Endothelial cell of umbilical vein (primary cell): ENCODE data around the gene PCDHGA12. TPM values are rescaled to one million over a fixed set of nuclear protein-coding genes. Genes with fewer than 3 reads are reported as not detected.

Experiments
- BruUV-seq: library from RNA; stranded (reverse); fragments of 400-500 nt; replicated peaks from 2 replicates; lab custom pipeline; 2021; lab: Mats Ljungman, UMichigan
- CTCF ChIA-PET: fragments of 300-600, 350-600 bp; sonication (Branson Sonifier 250); formaldehyde crosslinking; loops from one replicate; lab custom pipeline; 2021; ENCODE audit warnings: antibody characterized with exemption, inconsistent platforms; lab: Charles Lee
- POLR2A ChIA-PET: fragments of 300-600, 350-600 bp; sonication (Branson Sonifier 250); formaldehyde crosslinking; loops from one replicate; lab custom pipeline; 2021; ENCODE audit warnings: antibody characterized with exemption, inconsistent platforms; lab: Charles Lee
- DNase-seq: peaks from one replicate; pipeline ENCODE4 v3.0.0-alpha.2; 2011; ENCODE audit warnings: low read depth, low spot score
- FAIRE-seq: peaks from 2 replicates; lab custom pipeline; 2011; peaks lifted over from hg19 to GRCh38; lab: Jason Lieb, UNC
- H2AFZ ChIP-seq: 2 replicates; pipeline ENCODE4 v1.6.0; 2012; ENCODE audit warnings: low read depth, low read length, control low read depth, inconsistent platforms
- H3K27ac ChIP-seq: 2 replicates; pipeline ENCODE4 v1.5.1; 2011; ENCODE audit warnings: low read depth, mild to moderate bottlenecking, control low read depth, low read length, moderate library complexity; ENCODE audit not compliant: insufficient read depth
- H3K27me3 ChIP-seq, 2 experiments: 2 replicates each; pipeline versions ENCODE4 v1.6.0 to v1.6.1; 2011; ENCODE audit warnings: low read length in 2 of 2, mixed read lengths in 1 of 2; ENCODE audit not compliant: control insufficient read depth in 2 of 2, insufficient read depth in 2 of 2
- H3K36me3 ChIP-seq, 2 experiments: 2 replicates in 1 of 2; 3 replicates in 1 of 2; pipeline ENCODE4 v1.5.1; 2011; ENCODE audit warnings: low read length in 2 of 2, mild to moderate bottlenecking in 1 of 2, moderate library complexity in 1 of 2; ENCODE audit not compliant: control insufficient read depth in 2 of 2, insufficient read depth in 2 of 2; ENCODE audit errors: extremely low read depth in 1 of 2
- H3K4me1 ChIP-seq: 3 replicates; pipeline ENCODE4 v1.5.1; 2011; ENCODE audit warnings: mild to moderate bottlenecking, low read length; ENCODE audit not compliant: control insufficient read depth, insufficient read depth; ENCODE audit errors: extremely low read depth
- H3K4me2 ChIP-seq: 2 replicates; pipeline ENCODE4 v1.6.1; 2011; ENCODE audit warnings: low read length, control low read depth, mixed read lengths; ENCODE audit not compliant: insufficient read depth
- H3K4me3 ChIP-seq, 3 experiments: fragments of 200-600 bp in 1 of 3; sonication (generic), shearing (Covaris generic) in 1 of 3; replicated peaks in 1 of 3; 2 replicates each; pipeline ENCODE4 v1.5.1; 2011 to 2016; ENCODE audit warnings: control low read depth in 3 of 3, low read length in 3 of 3, mild to moderate bottlenecking in 2 of 3, inconsistent platforms in 1 of 3, low read depth in 1 of 3, moderate library complexity in 1 of 3; ENCODE audit not compliant: insufficient read depth in 1 of 3
- H3K79me2 ChIP-seq: 2 replicates; pipeline ENCODE4 v1.6.0; 2012; ENCODE audit warnings: low read length, inconsistent platforms; ENCODE audit not compliant: control insufficient read depth, insufficient read depth
- H3K9ac ChIP-seq: replicated peaks from 2 replicates; pipeline ENCODE3; 2011; ENCODE audit warnings: low read length, control low read depth; ENCODE audit not compliant: insufficient read depth; ENCODE audit errors: extremely low read depth
- H3K9me1 ChIP-seq: replicated peaks from 3 replicates; pipeline ENCODE4 v1.6.0; 2011; ENCODE audit warnings: mild to moderate bottlenecking, low read length; ENCODE audit not compliant: control insufficient read depth, insufficient read depth; ENCODE audit errors: extremely low read depth
- H3K9me3 ChIP-seq: replicated peaks from 2 replicates; pipeline ENCODE4 v1.5.1; 2012; ENCODE audit warnings: low read length, inconsistent platforms; ENCODE audit not compliant: control insufficient read depth, insufficient read depth
- H4K20me1 ChIP-seq: replicated peaks from 2 replicates; pipeline ENCODE3; 2011; ENCODE audit warnings: mild to moderate bottlenecking, low read length; ENCODE audit not compliant: control insufficient read depth, insufficient read depth; ENCODE audit errors: extremely low read depth
- CTCF ChIP-seq, 2 donors: IDR thresholded peaks; 1 replicate in 1 of 2; 2 replicates in 1 of 2; pipeline ENCODE4 v1.5.1; 2011; ENCODE audit warnings: low read length in 2 of 2, mild to moderate bottlenecking in 2 of 2, moderate library complexity in 2 of 2, control low read depth in 1 of 2, inconsistent platforms in 1 of 2, low read depth in 1 of 2; ENCODE audit not compliant: insufficient read depth in 1 of 2; ENCODE audit errors: extremely low read depth in 1 of 2
- EZH2 ChIP-seq: IDR thresholded peaks from 2 replicates; pipeline ENCODE4 v1.6.1; 2012; ENCODE audit warnings: borderline replicate concordance, low read depth, mild to moderate bottlenecking, moderate library complexity, low read length, inconsistent platforms; ENCODE audit not compliant: severe bottlenecking
- FOS ChIP-seq: IDR thresholded peaks from 2 replicates; pipeline ENCODE4 v1.6.1; 2011; ENCODE audit warnings: mild to moderate bottlenecking, low read length, moderate library complexity, borderline replicate concordance; ENCODE audit not compliant: insufficient read depth
- GATA2 ChIP-seq: IDR thresholded peaks from 2 replicates; pipeline ENCODE4 v1.7.0; 2011; ENCODE audit warnings: low read depth, mild to moderate bottlenecking, moderate library complexity, mixed read lengths, low read length; ENCODE audit not compliant: insufficient read length, insufficient read depth
- JUN ChIP-seq: IDR thresholded peaks from 2 replicates; pipeline ENCODE4 v1.6.1; 2011; ENCODE audit warnings: borderline replicate concordance, low read depth; ENCODE audit not compliant: insufficient read length, insufficient read depth
- MAX ChIP-seq: IDR thresholded peaks from 2 replicates; pipeline ENCODE4 v1.6.1; 2011; ENCODE audit not compliant: insufficient read depth, insufficient read length
- MYC ChIP-seq: IDR thresholded peaks from one replicate; pipeline ENCODE4 v1.6.1; 2011; ENCODE audit warnings: mild to moderate bottlenecking, low read depth, low read length
- POLR2A ChIP-seq: IDR thresholded peaks from 2 replicates; pipeline ENCODE4 v1.6.1; 2012; ENCODE audit warnings: low read depth, mild to moderate bottlenecking, control low read depth, low read length
- POLR2AphosphoS5 ChIP-seq: IDR thresholded peaks from 2 replicates; pipeline ENCODE4 v1.6.1; 2012; ENCODE audit warnings: low read depth, mild to moderate bottlenecking, control low read depth, low read length, moderate library complexity; ENCODE audit not compliant: insufficient read depth
- dilution Hi-C: fragments of 300-500 bp; cut with MboI; formaldehyde crosslinking; loops from one replicate; pipeline ENCODE4 v1.15.0; 2019; ENCODE audit warnings: low sequenced_read_pairs; ENCODE audit not compliant: extremely low pct_ligation_motif_present
- intact Hi-C: fragments of 100-400 bp; cut with micrococcal nuclease; formaldehyde crosslinking; loops from one replicate; pipeline ENCODE4 v1.10.0; 2022
- polyA plus RNA-seq, 4 experiments: library from polyadenylated mRNA; depleted of rRNA in 3 of 4; stranded (reverse) in 3 of 4; unstranded in 1 of 4; fragments of >200 nt; gene quantifications; 2 replicates each; pipeline versions ENCODE4 v1.2.1 to v1.2.3, GENCODE V29; 2011 to 2012; ENCODE audit warnings: missing spikeins in 1 of 4
- total RNA-seq: library from RNA; stranded (reverse); gene quantifications from 2 replicates; pipeline ENCODE4 v1.2.3, GENCODE V29; 2021

Gene PCDHGA12
- total and polyA plus RNA-seq, 2 donors (not counting 3 experiments of a cell fraction or from before 2014, with no cell fraction given): 4.2 to 9.9 TPM

GRCh38 chr5:141477815-141478214, 47.5 kb downstream of the PCDHGA12 start:
- Histone ChIP-seq H3K9me3 (no peaks in the 10 kb centered on the region), H3K4me1 (peaks cover 7% of the 10 kb centered on the region), H3K9ac (no peak overlapping the region), H3K79me2 (no peaks in the 10 kb centered on the region), H3K4me3 (no peak overlapping the region), H3K36me3 (no peaks in the 10 kb centered on the region), H3K27me3 (peaks cover 0 to 5% of the 10 kb centered on the region in 2 experiments), H3K27ac (no peak overlapping the region), H2AFZ (no peak overlapping the region), H4K20me1 (no peaks in the 10 kb centered on the region), H3K9me1 (no peaks in the 10 kb centered on the region), H3K4me2 (no peak overlapping the region)
- TF ChIP-seq FOS (no peak), CTCF (IDR thresholded peaks at IDR 0.05; ENCODE audit: extremely low read depth in 1 of 2, insufficient read depth in 1 of 2, low read depth in 1 of 2, low read length in 2 of 2) (no peak), JUN (no peak), POLR2AphosphoS5 (no peak), POLR2A (no peak), MAX (no peak), GATA2 (no peak), MYC (no peak), EZH2 (no peak)
- intact Hi-C loops: loop anchor here (2.0 kb wide), 1 partner anchor 57 kb away; the partner anchor contains the start of gene PCDHGA11
- FAIRE-seq (no peak), DNase-seq (no peak)
- ChIA-PET CTCF (interaction anchor here (0.6 to 3.4 kb wide), 4 partner anchors 36 to 80 kb away, joined by 3 to 64 read pairs (median 5); partner anchors contain the start of gene PCDHGA12), POLR2A (no interaction called here)
- no TSS peak for BruUV-seq
- dilution Hi-C loops: no loop called here
